Sigmoid colon (tissue), 4 donors: ENCODE results near the gene MSANTD4.

Experiments
- EP300 ChIP-seq, 4 donors: sonication (generic); formaldehyde crosslinking; IDR thresholded peaks; one replicate each; pipeline ENCODE4 v1.6.1; 2017; ENCODE audit warnings: antibody characterized with exemption in 4 of 4
- POLR2A ChIP-seq, 2 donors: fragments of 450-650 bp; IDR thresholded peaks; one replicate each; pipeline ENCODE4 v1.6.1; 2016; ENCODE audit warnings: antibody characterized with exemption in 2 of 2, mild to moderate bottlenecking in 2 of 2, moderate library complexity in 2 of 2
- TF ChIP-seq, protein P1 (sequence below), 4 experiments: fragments of 450-650 bp in 3 of 4; fragments of 200-600 bp in 1 of 4; IDR thresholded peaks; one replicate each; pipeline ENCODE4 v1.5.1; 2016 to 2019; ENCODE audit warnings: antibody characterized with exemption in 4 of 4, mild to moderate bottlenecking in 3 of 4, moderate library complexity in 2 of 4

GRCh38 chr11:105991888-105992287 lies 30.2 kb downstream of the MSANTD4 start:
- TF ChIP-seq, protein P1, sequence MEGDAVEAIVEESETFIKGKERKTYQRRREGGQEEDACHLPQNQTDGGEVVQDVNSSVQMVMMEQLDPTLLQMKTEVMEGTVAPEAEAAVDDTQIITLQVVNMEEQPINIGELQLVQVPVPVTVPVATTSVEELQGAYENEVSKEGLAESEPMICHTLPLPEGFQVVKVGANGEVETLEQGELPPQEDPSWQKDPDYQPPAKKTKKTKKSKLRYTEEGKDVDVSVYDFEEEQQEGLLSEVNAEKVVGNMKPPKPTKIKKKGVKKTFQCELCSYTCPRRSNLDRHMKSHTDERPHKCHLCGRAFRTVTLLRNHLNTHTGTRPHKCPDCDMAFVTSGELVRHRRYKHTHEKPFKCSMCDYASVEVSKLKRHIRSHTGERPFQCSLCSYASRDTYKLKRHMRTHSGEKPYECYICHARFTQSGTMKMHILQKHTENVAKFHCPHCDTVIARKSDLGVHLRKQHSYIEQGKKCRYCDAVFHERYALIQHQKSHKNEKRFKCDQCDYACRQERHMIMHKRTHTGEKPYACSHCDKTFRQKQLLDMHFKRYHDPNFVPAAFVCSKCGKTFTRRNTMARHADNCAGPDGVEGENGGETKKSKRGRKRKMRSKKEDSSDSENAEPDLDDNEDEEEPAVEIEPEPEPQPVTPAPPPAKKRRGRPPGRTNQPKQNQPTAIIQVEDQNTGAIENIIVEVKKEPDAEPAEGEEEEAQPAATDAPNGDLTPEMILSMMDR (IDR thresholded peaks at IDR 0.05) = no peak
- TF ChIP-seq POLR2A (IDR thresholded peaks at IDR 0.05) (no peak), EP300 (IDR thresholded peaks at IDR 0.05) (no peak)
